H1 (cell line): ENCODE data around the gene NAXE. TPM values are rescaled to one million over a fixed set of nuclear protein-coding genes. Genes with fewer than 3 reads are reported as not detected.

Experiments
- BCL11A ChIP-seq, 2 experiments: IDR thresholded peaks; one replicate each; pipeline ENCODE4 v1.6.1; 2011; ENCODE audit warnings: low read depth in 2 of 2, low read length in 2 of 2, mild to moderate bottlenecking in 2 of 2
- CBX5 ChIP-seq: fragments of 300-800, 300-1000 bp; sonication (generic); IDR thresholded peaks from 2 replicates; pipeline ENCODE4 v1.7.1; 2016; ENCODE audit warnings: antibody characterized with exemption, low read length, low read depth
- polyA plus RNA-seq, 7 experiments: library from polyadenylated mRNA; depleted of rRNA in 3 of 7; stranded (reverse) in 5 of 7; unstranded in 2 of 7; fragments of >200 nt in 5 of 7; fragments of 200-250 nt in 2 of 7; gene quantifications; 1 replicate in 5 of 7; 2 replicates in 1 of 7; 4 replicates in 1 of 7; pipeline versions ENCODE4 v1.2.1 to v1.2.3, GENCODE V29; 2011 to 2013; ENCODE audit warnings: missing spikeins in 2 of 7, mixed read lengths in 2 of 7
- total RNA-seq: library from RNA; stranded (reverse); fragmentation: NEBNext Ultra II Directional; extraction: Animal tissue kit (Norgen Biotek cat#: 25700); gene quantifications from 2 replicates; pipeline ENCODE4 v1.2.1, GENCODE V29; 2021

Gene NAXE
- total and polyA plus RNA-seq, 2 of the 8 experiments (the other 6 are each of a cell fraction or from before 2014, with no cell fraction given) = 73.1 to 74.3 TPM

DNA sequence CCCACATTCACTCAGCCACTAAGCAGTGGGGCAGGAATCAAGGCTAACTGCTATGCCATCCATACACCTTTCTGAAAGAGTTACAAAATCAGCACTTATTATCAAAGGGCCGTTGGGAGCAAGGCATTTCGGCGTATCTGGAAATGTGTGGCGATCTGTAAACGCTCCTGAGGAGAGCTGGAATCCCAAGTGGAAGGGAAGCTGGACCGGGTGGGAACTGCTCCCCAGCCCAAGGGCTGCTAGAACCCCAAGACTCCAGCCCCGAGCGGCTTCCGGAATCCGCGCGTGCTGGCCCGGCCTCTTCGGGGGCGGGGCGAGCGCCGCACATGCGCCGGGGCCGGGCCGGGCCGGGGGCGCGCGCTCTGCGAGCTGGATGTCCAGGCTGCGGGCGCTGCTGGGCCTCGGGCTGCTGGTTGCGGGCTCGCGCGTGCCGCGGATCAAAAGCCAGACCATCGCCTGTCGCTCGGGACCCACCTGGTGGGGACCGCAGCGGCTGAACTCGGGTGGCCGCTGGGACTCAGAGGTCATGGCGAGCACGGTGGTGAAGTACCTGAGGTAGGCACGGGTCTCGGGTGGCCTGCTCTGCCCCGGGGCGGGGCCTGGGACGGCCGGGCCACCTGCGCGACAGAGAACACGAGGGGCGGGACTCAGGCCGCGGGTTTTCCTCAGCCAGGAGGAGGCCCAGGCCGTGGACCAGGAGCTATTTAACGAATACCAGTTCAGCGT, at the start of gene NAXE (continued):
- no peak for TF ChIP-seq BCL11A (IDR thresholded peaks at IDR 0.05; ENCODE audit: low read depth in 2 of 2, low read length in 2 of 2)
- TF ChIP-seq CBX5 = no peak
